ENCODE results near the gene STUB1.

Gene STUB1

GRCh38 chr16:662597-662996, 17.6 kb upstream of the STUB1 start:
- no peak for TF ChIP-seq CTCF (IDR thresholded peaks at IDR 0.05)

GRCh38 chr16:666572-666971, 13.6 kb upstream of the STUB1 start:
- no peak for TF ChIP-seq CTCF (IDR thresholded peaks at IDR 0.05)

- TF ChIP-seq CTCF (IDR thresholded peaks at IDR 0.05), result no peak
Observed at GRCh38 chr16:667113-667779, 13.0 kb upstream of the STUB1 start.

- peak; percentile 99 for TF ChIP-seq CTCF (IDR thresholded peaks at IDR 0.05)
Observed at GRCh38 chr16:667780-668518, 12.3 kb upstream of the STUB1 start, which contains the start of gene RHOT2. Gene RHOT2 (plus strand): TSS chr16:668132. CDS start chr16:668200, 68 bp downstream.

GRCh38 chr16:668519-669171, 11.6 kb upstream of the STUB1 start:
- TF ChIP-seq CTCF (IDR thresholded peaks at IDR 0.05), result no peak

- TF ChIP-seq CTCF (IDR thresholded peaks at IDR 0.05), result no peak
Observed at GRCh38 chr16:669666-670065, 10.5 kb upstream of the STUB1 start.

GRCh38 chr16:670485-671352, 9.5 kb upstream of the STUB1 start:
- TF ChIP-seq CTCF (IDR thresholded peaks at IDR 0.05), result no peak

Measured in LNCAP (cell line).